NT2/D1 (cell line): ENCODE measurements around the gene DNAAF9.

ENCODE experiments used
- SUZ12 ChIP-seq: IDR thresholded peaks from 2 replicates; pipeline ENCODE4 v1.6.1; 2011; ENCODE audit not compliant: insufficient read length, insufficient read depth; ENCODE audit errors: extremely low read depth
- YY1 ChIP-seq: IDR thresholded peaks from 2 replicates; pipeline ENCODE4 v1.6.1; 2011; ENCODE audit not compliant: insufficient read length, insufficient read depth
- ZNF274 ChIP-seq: IDR thresholded peaks from 2 replicates; pipeline ENCODE4 v1.6.1; 2011; ENCODE audit warnings: mild to moderate bottlenecking, low read depth, low read length

GRCh38 chr20:3456648-3457047, 49.2 kb upstream of the DNAAF9 start:
- no peak for TF ChIP-seq YY1
- no peak for TF ChIP-seq SUZ12
- no peak for TF ChIP-seq ZNF274
